ENCODE results near the gene ZSCAN9. TPM values are rescaled to one million over a fixed set of nuclear protein-coding genes. Genes with fewer than 3 reads are reported as not detected.

Gene ZSCAN9
- polyA plus RNA-seq, 4 donors: 5.5 to 15.5 (median 6.8) TPM

DNA sequence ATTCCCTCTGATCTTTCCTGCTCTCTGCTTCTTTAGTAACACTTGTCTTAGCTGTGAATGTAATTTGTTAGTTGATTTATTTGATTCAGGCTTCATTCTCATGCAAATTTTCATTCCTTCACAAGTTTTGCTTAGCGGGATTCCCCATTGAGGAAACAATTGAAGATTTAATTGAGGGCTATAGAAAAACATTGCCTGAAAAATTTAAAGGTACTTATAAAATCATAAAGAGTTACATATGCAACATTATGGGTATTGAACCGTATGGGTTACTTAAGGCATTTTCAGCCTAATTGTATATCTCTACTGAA lies 11.9 kb upstream of the ZSCAN9 start:
- Histone ChIP-seq H3K4me3 (ENCODE audit: low read depth in 1 of 3, low read length in 3 of 3) (no peak overlapping the region), H3K9me3 (ENCODE audit: control insufficient read depth in 2 of 2, insufficient read depth in 1 of 2, low read depth in 1 of 2, low read length in 1 of 2) (peaks cover 0 to 19% of the 10 kb centered on the region in 2 donors), H3K4me1 (ENCODE audit: control insufficient read depth in 3 of 3, insufficient read depth in 2 of 3, low read depth in 1 of 3, low read length in 2 of 3) (peaks cover 0 to 2% (median 2%) of the 10 kb centered on the region in 3 donors), H3K27me3 (ENCODE audit: control insufficient read depth in 3 of 3, insufficient read depth in 3 of 3, low read length in 3 of 3) (peaks cover 0 to 66% (median 22%) of the 10 kb centered on the region in 3 donors), H3K36me3 (ENCODE audit: control insufficient read depth in 3 of 3, insufficient read depth in 2 of 3, low read depth in 1 of 3, low read length in 3 of 3) (no peaks in the 10 kb centered on the region), H3K27ac (ENCODE audit: low read depth in 1 of 3, low read length in 2 of 3) (no peak overlapping the region)
- DNase-seq (no peak), FAIRE-seq (no peak)
- 14 to 29% (median 21%) methylated on average over 2 of the region's 2 CpGs for WGBS, 3 donors

DNA sequence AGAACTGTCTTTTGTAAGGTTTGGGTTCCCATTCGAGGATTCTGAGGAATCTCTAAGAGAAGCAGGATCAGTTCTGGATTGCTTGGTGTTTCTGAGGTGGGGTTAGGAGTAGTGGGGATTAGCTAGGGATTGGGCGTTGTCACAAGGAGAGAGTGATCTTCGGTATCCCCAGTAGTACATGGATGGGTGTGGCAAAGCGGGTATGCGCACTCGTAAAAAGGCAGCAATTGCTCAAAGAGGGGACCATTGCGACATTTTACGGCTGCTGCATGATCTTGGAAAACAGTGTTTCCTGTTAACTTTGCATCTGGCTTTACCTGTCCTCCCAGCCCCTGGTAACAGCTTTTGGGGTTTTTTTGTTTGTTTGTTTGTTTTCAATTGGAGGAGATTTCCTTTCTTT lies 9.7 kb upstream of the ZSCAN9 start:
- peaks cover 0 to 54% (median 19%) of the 10 kb centered on the region in 3 donors for H3K27me3 ChIP-seq (ENCODE audit: control insufficient read depth in 3 of 3, insufficient read depth in 3 of 3, low read length in 3 of 3)
- DNase-seq (peak; percentile 50 to 69), FAIRE-seq (no peak)
- WGBS, 3 donors: 10 to 36% (median 34%) methylated on average over 8 of the region's 8 CpGs
- H3K9me3 ChIP-seq (ENCODE audit: control insufficient read depth in 2 of 2, insufficient read depth in 1 of 2, low read depth in 1 of 2, low read length in 1 of 2): peaks cover 0 to 21% of the 10 kb centered on the region in 2 donors
- H3K36me3 ChIP-seq (ENCODE audit: control insufficient read depth in 3 of 3, insufficient read depth in 2 of 3, low read depth in 1 of 3, low read length in 3 of 3): no peaks in the 10 kb centered on the region
- peak overlapping the region in 1 of 3 donors; percentile 2 for H3K4me3 ChIP-seq (ENCODE audit: low read depth in 1 of 3, low read length in 3 of 3)
- H3K27ac ChIP-seq (ENCODE audit: low read depth in 1 of 3, low read length in 2 of 3): no peak overlapping the region
- H3K4me1 ChIP-seq (ENCODE audit: control insufficient read depth in 3 of 3, insufficient read depth in 2 of 3, low read depth in 1 of 3, low read length in 2 of 3): no peaks in the 10 kb centered on the region

GRCh38 chr6:28217890-28218289 lies 7.2 kb upstream of the ZSCAN9 start:
- no peak overlapping the region for H3K27ac ChIP-seq (ENCODE audit: low read depth in 1 of 3, low read length in 2 of 3)
- H3K27me3 ChIP-seq (ENCODE audit: control insufficient read depth in 3 of 3, insufficient read depth in 3 of 3, low read length in 3 of 3): peaks cover 0 to 49% (median 16%) of the 10 kb centered on the region in 3 donors
- peak overlapping the region in 1 of 3 donors; percentile 67 for H3K4me3 ChIP-seq (ENCODE audit: low read depth in 1 of 3, low read length in 3 of 3)
- FAIRE-seq: no peak
- DNase-seq: no peak
- 87 to 98% (median 95%) methylated on average over 12 of the region's 12 CpGs for WGBS, 3 donors
- H3K4me1 ChIP-seq (ENCODE audit: control insufficient read depth in 3 of 3, insufficient read depth in 2 of 3, low read depth in 1 of 3, low read length in 2 of 3): no peaks in the 10 kb centered on the region
- no peaks in the 10 kb centered on the region for H3K36me3 ChIP-seq (ENCODE audit: control insufficient read depth in 3 of 3, insufficient read depth in 2 of 3, low read depth in 1 of 3, low read length in 3 of 3)
- peaks cover 0 to 21% of the 10 kb centered on the region in 2 donors for H3K9me3 ChIP-seq (ENCODE audit: control insufficient read depth in 2 of 2, insufficient read depth in 1 of 2, low read depth in 1 of 2, low read length in 1 of 2)

GRCh38 chr6:28218312-28219248 lies 6.5 kb upstream of the ZSCAN9 start:
- Histone ChIP-seq H3K27me3 (ENCODE audit: control insufficient read depth in 3 of 3, insufficient read depth in 3 of 3, low read length in 3 of 3) (peaks cover 0 to 48% (median 15%) of the 10 kb centered on the region in 3 donors), H3K4me1 (ENCODE audit: control insufficient read depth in 3 of 3, insufficient read depth in 2 of 3, low read depth in 1 of 3, low read length in 2 of 3) (no peaks in the 10 kb centered on the region)
- WGBS, 3 donors: 10 to 11% (median 10%) methylated on average over 54 to 56 of the region's 56 CpGs

GRCh38 chr6:28220257-28221133 lies 4.6 kb upstream of the ZSCAN9 start:
- 29 to 40% (median 35%) methylated on average over 6 of the region's 6 CpGs for WGBS, 3 donors
- no peak for FAIRE-seq
- H3K27me3 ChIP-seq (ENCODE audit: control insufficient read depth in 3 of 3, insufficient read depth in 3 of 3, low read length in 3 of 3): peaks cover 0 to 33% (median 14%) of the 10 kb centered on the region in 3 donors

More at GRCh38 chr6:28218312-28219248, 6.5 kb upstream of the ZSCAN9 start:
- Histone ChIP-seq H3K9me3 (ENCODE audit: control insufficient read depth in 2 of 2, insufficient read depth in 1 of 2, low read depth in 1 of 2, low read length in 1 of 2) (peaks cover 0 to 21% of the 10 kb centered on the region in 2 donors), H3K4me3 (ENCODE audit: low read depth in 1 of 3, low read length in 3 of 3) (peak overlapping the region; percentile 65 to 70 (median 67)), H3K27ac (ENCODE audit: low read depth in 1 of 3, low read length in 2 of 3) (peak overlapping the region in 2 of 3 donors; percentile 66 to 85), H3K36me3 (ENCODE audit: control insufficient read depth in 3 of 3, insufficient read depth in 2 of 3, low read depth in 1 of 3, low read length in 3 of 3) (no peaks in the 10 kb centered on the region)
- FAIRE-seq (no peak), DNase-seq (peak; percentile 70 to 84)

DNA sequence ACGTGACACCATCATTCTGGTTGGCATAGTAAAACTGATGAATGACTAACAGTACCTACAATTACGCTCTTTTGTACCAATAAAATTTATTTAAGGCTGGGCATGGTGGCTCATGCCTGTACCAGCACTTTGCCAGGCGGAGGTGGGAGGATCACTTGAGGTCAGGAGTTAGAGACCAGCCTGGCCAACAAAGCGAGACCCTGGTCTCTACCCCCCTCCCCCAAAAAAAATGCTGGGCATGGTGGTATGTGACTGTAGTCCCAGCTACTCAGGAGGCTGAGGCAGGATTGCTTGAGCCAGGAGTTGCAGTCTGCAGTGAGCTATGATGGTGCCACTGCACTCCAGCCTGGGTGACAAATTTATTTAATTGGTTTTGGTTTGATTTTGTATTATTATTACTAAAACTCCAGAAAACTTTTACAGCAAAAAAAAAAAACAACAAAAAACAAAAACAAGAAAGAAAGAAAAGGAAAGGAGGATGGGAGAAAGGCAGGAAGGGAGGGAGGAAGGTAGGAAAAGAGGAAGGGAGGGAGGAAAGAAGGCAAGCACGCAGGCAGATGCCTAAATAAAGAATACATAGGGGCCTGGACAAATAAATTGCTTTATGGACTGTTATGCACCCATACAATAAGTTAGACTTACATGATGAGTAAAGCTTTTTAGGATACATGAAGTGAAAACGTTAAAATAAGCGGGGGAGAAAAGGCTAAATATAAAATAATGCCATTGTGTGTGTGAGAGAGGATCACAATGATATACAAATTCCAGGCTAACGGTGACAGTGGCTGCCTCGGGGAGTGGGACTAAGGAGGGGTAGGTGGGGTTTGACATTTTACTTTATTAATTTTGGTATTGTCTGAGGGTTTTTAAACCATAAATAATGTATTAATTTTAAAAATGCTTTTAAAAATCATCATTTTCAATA lies 682 bp upstream of the ZSCAN9 start:
- peak overlapping the region in 2 of 3 donors; percentile 70 to 87 for H3K4me3 ChIP-seq (ENCODE audit: low read depth in 1 of 3, low read length in 3 of 3)
- no peaks in the 10 kb centered on the region for H3K9me3 ChIP-seq (ENCODE audit: control insufficient read depth in 2 of 2, insufficient read depth in 1 of 2, low read depth in 1 of 2, low read length in 1 of 2)
- 51 to 55% (median 54%) methylated on average over 9 of the region's 9 CpGs for WGBS, 3 donors
- H3K27ac ChIP-seq (ENCODE audit: low read depth in 1 of 3, low read length in 2 of 3): no peak overlapping the region
- H3K4me1 ChIP-seq (ENCODE audit: control insufficient read depth in 3 of 3, insufficient read depth in 2 of 3, low read depth in 1 of 3, low read length in 2 of 3): peaks cover 0 to 3% (median 0%) of the 10 kb centered on the region in 3 donors
- H3K27me3 ChIP-seq (ENCODE audit: control insufficient read depth in 3 of 3, insufficient read depth in 3 of 3, low read length in 3 of 3): peaks cover 0 to 18% (median 6%) of the 10 kb centered on the region in 3 donors
- H3K36me3 ChIP-seq (ENCODE audit: control insufficient read depth in 3 of 3, insufficient read depth in 2 of 3, low read depth in 1 of 3, low read length in 3 of 3): peaks cover 2 to 7% (median 3%) of the 10 kb centered on the region in 3 donors
- FAIRE-seq (no peak), DNase-seq (no peak)

More at GRCh38 chr6:28220257-28221133, 4.6 kb upstream of the ZSCAN9 start:
- peaks cover 0 to 21% of the 10 kb centered on the region in 2 donors for H3K9me3 ChIP-seq (ENCODE audit: control insufficient read depth in 2 of 2, insufficient read depth in 1 of 2, low read depth in 1 of 2, low read length in 1 of 2)
- H3K27ac ChIP-seq (ENCODE audit: low read depth in 1 of 3, low read length in 2 of 3): no peak overlapping the region
- H3K36me3 ChIP-seq (ENCODE audit: control insufficient read depth in 3 of 3, insufficient read depth in 2 of 3, low read depth in 1 of 3, low read length in 3 of 3): no peaks in the 10 kb centered on the region
- DNase-seq: no peak
- H3K4me3 ChIP-seq (ENCODE audit: low read depth in 1 of 3, low read length in 3 of 3): no peak overlapping the region
- H3K4me1 ChIP-seq (ENCODE audit: control insufficient read depth in 3 of 3, insufficient read depth in 2 of 3, low read depth in 1 of 3, low read length in 2 of 3): peaks cover 0 to 1% (median 0%) of the 10 kb centered on the region in 3 donors

DNA sequence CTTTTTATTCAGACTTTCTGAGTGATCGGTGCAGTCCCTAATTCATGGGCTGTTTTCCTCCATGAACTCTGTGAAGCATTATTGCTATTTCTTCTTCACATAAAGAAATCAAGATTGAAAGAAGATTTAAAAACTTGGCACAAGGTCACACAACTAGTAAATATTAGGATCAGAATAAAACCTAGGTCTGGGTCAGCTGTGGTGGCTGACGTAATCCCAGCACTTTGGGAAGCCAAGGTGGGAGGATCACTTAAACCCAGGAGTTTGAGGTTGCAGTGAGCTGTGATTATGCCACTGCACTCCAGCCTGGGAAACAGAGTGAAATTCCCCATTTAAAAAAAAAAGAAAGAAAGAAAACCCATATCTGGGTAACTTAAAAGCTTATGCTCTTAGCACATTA lies 1.4 kb downstream of the ZSCAN9 start:
- DNase-seq (no peak), FAIRE-seq (no peak)
- 92 to 99% (median 98%) methylated on average over 2 of the region's 2 CpGs for WGBS, 3 donors
- H3K36me3 ChIP-seq (ENCODE audit: control insufficient read depth in 3 of 3, insufficient read depth in 2 of 3, low read depth in 1 of 3, low read length in 3 of 3): peaks cover 5 to 12% (median 7%) of the 10 kb centered on the region in 3 donors
- peaks cover 0 to 7% (median under 1%) of the 10 kb centered on the region in 3 donors for H3K27me3 ChIP-seq (ENCODE audit: control insufficient read depth in 3 of 3, insufficient read depth in 3 of 3, low read length in 3 of 3)
- H3K9me3 ChIP-seq (ENCODE audit: control insufficient read depth in 2 of 2, insufficient read depth in 1 of 2, low read depth in 1 of 2, low read length in 1 of 2): no peaks in the 10 kb centered on the region
- H3K4me1 ChIP-seq (ENCODE audit: control insufficient read depth in 3 of 3, insufficient read depth in 2 of 3, low read depth in 1 of 3, low read length in 2 of 3): peaks cover 0 to 3% (median 0%) of the 10 kb centered on the region in 3 donors
- H3K4me3 ChIP-seq (ENCODE audit: low read depth in 1 of 3, low read length in 3 of 3): no peak overlapping the region
- no peak overlapping the region for H3K27ac ChIP-seq (ENCODE audit: low read depth in 1 of 3, low read length in 2 of 3)

Data from small intestine (tissue), 7 donors.